Measurements from ENCODE around the gene ERMARD. TPM values are rescaled to one million over a fixed set of nuclear protein-coding genes. Genes with fewer than 3 reads are reported as not detected.

ERMARD gene
- total and polyA plus RNA-seq, 2 donors (not counting 3 experiments of a cell fraction or from before 2014, with no cell fraction given): 23.8 to 36.4 TPM

DNA sequence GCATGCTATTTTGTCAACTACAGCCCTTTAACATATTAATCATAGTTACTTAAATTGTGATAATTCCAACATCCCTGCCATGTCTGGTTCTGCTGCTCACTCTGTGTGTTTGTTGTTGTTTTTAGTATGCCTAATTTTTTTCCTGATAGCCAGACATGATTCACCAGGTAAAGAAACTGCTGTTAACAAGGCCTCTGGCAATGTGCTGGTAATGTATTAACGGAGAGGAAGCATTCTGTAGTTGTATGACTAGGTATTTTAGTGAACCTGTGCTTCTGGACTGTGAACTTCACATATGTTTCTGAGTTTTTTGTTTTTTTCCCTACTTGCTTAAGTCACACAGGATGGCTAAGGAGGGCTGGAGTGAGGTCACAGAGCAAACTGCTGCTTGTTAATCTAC lies 4.9 kb upstream of the ERMARD start:
- TF ChIP-seq GATA2 (IDR thresholded peaks at IDR 0.05; ENCODE audit: insufficient read depth, insufficient read length, low read depth, low read length) (no peak), EZH2 (IDR thresholded peaks at IDR 0.05; ENCODE audit: borderline replicate concordance, low read depth, low read length, severe bottlenecking) (no peak), POLR2A (IDR thresholded peaks at IDR 0.05; ENCODE audit: low read depth, low read length) (no peak), JUN (IDR thresholded peaks at IDR 0.05; ENCODE audit: borderline replicate concordance, insufficient read depth, insufficient read length, low read depth) (no peak), MYC (IDR thresholded peaks at IDR 0.05; ENCODE audit: low read depth, low read length) (no peak)

GRCh38 chr6:169752074-169752623 lies 727 bp downstream of the ERMARD start:
- ChIA-PET CTCF (interaction anchor here (1.0 to 2.0 kb wide), 6 partner anchors 11 to 765 kb away, joined by 3 to 5 read pairs (median 4); no protein-coding TSS in a partner anchor), POLR2A (interaction anchor here (0.8 kb wide), 1 partner anchor 51 kb away, joined by 3 read pairs; no protein-coding TSS in a partner anchor)
- Histone ChIP-seq H3K4me2 (ENCODE audit: insufficient read depth, low read length) (peak overlapping the region; percentile 92), H3K27me3 (ENCODE audit: control insufficient read depth in 2 of 2, insufficient read depth in 2 of 2, low read length in 2 of 2) (no peaks in the 10 kb centered on the region), H3K27ac (ENCODE audit: insufficient read depth, low read depth, low read length) (peak overlapping the region; percentile 83), H3K9me1 (replicated peaks; ENCODE audit: control insufficient read depth, extremely low read depth, insufficient read depth, low read length) (no peaks in the 10 kb centered on the region), H4K20me1 (replicated peaks; ENCODE audit: control insufficient read depth, extremely low read depth, insufficient read depth, low read length) (no peaks in the 10 kb centered on the region), H3K36me3 (ENCODE audit: control insufficient read depth in 2 of 2, extremely low read depth in 1 of 2, insufficient read depth in 2 of 2, low read length in 2 of 2) (no peaks in the 10 kb centered on the region), H3K79me2 (ENCODE audit: control insufficient read depth, insufficient read depth, low read length) (peaks cover 11% of the 10 kb centered on the region), H2AFZ (ENCODE audit: low read depth, low read length) (peak overlapping the region; percentile 84), H3K9me3 (replicated peaks; ENCODE audit: control insufficient read depth, insufficient read depth, low read length) (no peaks in the 10 kb centered on the region), H3K4me1 (ENCODE audit: control insufficient read depth, extremely low read depth, insufficient read depth, low read length) (peaks cover 14% of the 10 kb centered on the region), H3K9ac (replicated peaks; ENCODE audit: extremely low read depth, insufficient read depth, low read length) (peak overlapping the region; percentile 99), H3K4me3 (replicated peaks in 1 of 3; ENCODE audit: insufficient read depth in 1 of 3, low read depth in 1 of 3, low read length in 3 of 3) (peak overlapping the region; percentile 62 to 95 (median 92))
- TSS peak; percentile 44 for BruUV-seq (replicated peaks)
- FAIRE-seq: peak; percentile 47
- dilution Hi-C loops (cut with MboI; ENCODE audit: extremely low pct_ligation_motif_present, low sequenced_read_pairs) (no loop called here), intact Hi-C loops (cut with micrococcal nuclease) (loop anchor here (5.0 kb wide), 1 partner anchor 540 kb away; no protein-coding TSS in a partner anchor)
- DNase-seq (ENCODE audit: low read depth, low spot score): no peak
- no peak for TF ChIP-seq MYC (IDR thresholded peaks at IDR 0.05; ENCODE audit: low read depth, low read length)
- TF ChIP-seq JUN (IDR thresholded peaks at IDR 0.05; ENCODE audit: borderline replicate concordance, insufficient read depth, insufficient read length, low read depth): no peak
- no peak for TF ChIP-seq POLR2AphosphoS5 (IDR thresholded peaks at IDR 0.05; ENCODE audit: insufficient read depth, low read depth, low read length)
- TF ChIP-seq, protein P1, sequence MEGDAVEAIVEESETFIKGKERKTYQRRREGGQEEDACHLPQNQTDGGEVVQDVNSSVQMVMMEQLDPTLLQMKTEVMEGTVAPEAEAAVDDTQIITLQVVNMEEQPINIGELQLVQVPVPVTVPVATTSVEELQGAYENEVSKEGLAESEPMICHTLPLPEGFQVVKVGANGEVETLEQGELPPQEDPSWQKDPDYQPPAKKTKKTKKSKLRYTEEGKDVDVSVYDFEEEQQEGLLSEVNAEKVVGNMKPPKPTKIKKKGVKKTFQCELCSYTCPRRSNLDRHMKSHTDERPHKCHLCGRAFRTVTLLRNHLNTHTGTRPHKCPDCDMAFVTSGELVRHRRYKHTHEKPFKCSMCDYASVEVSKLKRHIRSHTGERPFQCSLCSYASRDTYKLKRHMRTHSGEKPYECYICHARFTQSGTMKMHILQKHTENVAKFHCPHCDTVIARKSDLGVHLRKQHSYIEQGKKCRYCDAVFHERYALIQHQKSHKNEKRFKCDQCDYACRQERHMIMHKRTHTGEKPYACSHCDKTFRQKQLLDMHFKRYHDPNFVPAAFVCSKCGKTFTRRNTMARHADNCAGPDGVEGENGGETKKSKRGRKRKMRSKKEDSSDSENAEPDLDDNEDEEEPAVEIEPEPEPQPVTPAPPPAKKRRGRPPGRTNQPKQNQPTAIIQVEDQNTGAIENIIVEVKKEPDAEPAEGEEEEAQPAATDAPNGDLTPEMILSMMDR (IDR thresholded peaks at IDR 0.05; ENCODE audit: extremely low read depth in 1 of 2, insufficient read depth in 1 of 2, low read depth in 1 of 2, low read length in 2 of 2): no peak
- no peak for TF ChIP-seq POLR2A (IDR thresholded peaks at IDR 0.05; ENCODE audit: low read depth, low read length)
- TF ChIP-seq EZH2 (IDR thresholded peaks at IDR 0.05; ENCODE audit: borderline replicate concordance, low read depth, low read length, severe bottlenecking): no peak

More for the DNA sequence above, 4.9 kb upstream of the ERMARD start:
- H3K79me2 ChIP-seq (ENCODE audit: control insufficient read depth, insufficient read depth, low read length): peaks cover 11% of the 10 kb centered on the region
- DNase-seq (ENCODE audit: low read depth, low spot score): no peak
- H3K27me3 ChIP-seq (ENCODE audit: control insufficient read depth in 2 of 2, insufficient read depth in 2 of 2, low read length in 2 of 2): no peaks in the 10 kb centered on the region
- H3K27ac ChIP-seq (ENCODE audit: insufficient read depth, low read depth, low read length): no peak overlapping the region
- ChIA-PET CTCF (interaction anchor here (1.0 to 1.2 kb wide), 2 partner anchors 15 to 234 kb away, joined by 3 to 5 read pairs; no protein-coding TSS in a partner anchor), POLR2A (no interaction called here)
- H3K9ac ChIP-seq (replicated peaks; ENCODE audit: extremely low read depth, insufficient read depth, low read length): no peak overlapping the region
- H3K9me3 ChIP-seq (replicated peaks; ENCODE audit: control insufficient read depth, insufficient read depth, low read length): no peaks in the 10 kb centered on the region
- no peaks in the 10 kb centered on the region for H3K9me1 ChIP-seq (replicated peaks; ENCODE audit: control insufficient read depth, extremely low read depth, insufficient read depth, low read length)
- H3K36me3 ChIP-seq (ENCODE audit: control insufficient read depth in 2 of 2, extremely low read depth in 1 of 2, insufficient read depth in 2 of 2, low read length in 2 of 2): no peaks in the 10 kb centered on the region
- no peak overlapping the region for H2AFZ ChIP-seq (ENCODE audit: low read depth, low read length)
- BruUV-seq (replicated peaks): no TSS peak
- H4K20me1 ChIP-seq (replicated peaks; ENCODE audit: control insufficient read depth, extremely low read depth, insufficient read depth, low read length): no peaks in the 10 kb centered on the region
- FAIRE-seq: no peak
- H3K4me3 ChIP-seq (replicated peaks in 1 of 3; ENCODE audit: insufficient read depth in 1 of 3, low read depth in 1 of 3, low read length in 3 of 3): no peak overlapping the region
- dilution Hi-C loops (cut with MboI; ENCODE audit: extremely low pct_ligation_motif_present, low sequenced_read_pairs): no loop called here
- H3K4me1 ChIP-seq (ENCODE audit: control insufficient read depth, extremely low read depth, insufficient read depth, low read length): peaks cover 7% of the 10 kb centered on the region
- no peak overlapping the region for H3K4me2 ChIP-seq (ENCODE audit: insufficient read depth, low read length)
- intact Hi-C loops (cut with micrococcal nuclease): no loop called here

All from endothelial cell of umbilical vein (primary cell).